ENCODE data around the gene GLT6D1. TPM values are rescaled to one million over a fixed set of nuclear protein-coding genes. Genes with fewer than 3 reads are reported as not detected.
"Not testable (repeated sequence)": the region's sequence is repeated elsewhere in the genome, so short reads cannot be mapped to it uniquely, and the experiment has no call there.

GLT6D1 gene
- total and polyA plus RNA-seq, 2 of the 8 experiments (the other 6 are each of a cell fraction or from before 2014, with no cell fraction given), result 1.3 to 2.1 TPM

DNA sequence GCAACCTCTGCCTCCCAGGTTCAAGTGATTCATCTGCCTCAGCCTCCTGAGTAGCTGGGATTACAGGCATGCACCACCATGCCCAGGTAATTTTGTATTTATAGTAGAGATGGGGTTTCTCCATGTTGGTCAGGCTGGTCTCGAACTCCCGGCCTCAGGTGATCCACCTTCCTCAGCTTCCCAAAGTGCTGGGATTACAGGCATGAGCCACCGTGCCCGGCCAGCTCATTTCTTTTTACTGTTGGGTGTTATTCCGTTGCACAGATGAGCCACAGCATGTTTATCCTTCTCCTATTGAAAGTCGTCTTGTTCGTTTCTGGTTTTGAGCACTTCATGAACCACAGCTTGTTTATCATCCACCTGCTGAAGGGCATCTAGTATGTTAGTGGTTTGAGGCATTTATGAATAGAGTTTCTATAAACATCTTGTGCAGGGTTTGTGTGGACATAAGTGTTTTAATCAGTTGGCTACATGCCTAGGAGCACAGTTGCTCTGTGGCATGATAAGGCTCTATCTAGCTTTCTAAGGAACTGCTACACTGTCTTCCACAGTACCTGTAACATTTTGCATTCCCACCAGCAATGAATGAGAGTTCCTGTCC is 2.3 kb downstream of the GLT6D1 start:
- not testable (repeated sequence) for FAIRE-seq; H3K27ac ChIP-seq (ENCODE audit: low read depth, low read length); H3K79me2 ChIP-seq (ENCODE audit: control insufficient read depth in 1 of 2, insufficient read depth in 2 of 2, low read length in 2 of 2); H4K8ac ChIP-seq (ENCODE audit: extremely low read depth, insufficient read depth, low read length); H2BK5ac ChIP-seq (ENCODE audit: low read depth, low read length); H3K36me3 ChIP-seq (ENCODE audit: control insufficient read depth in 2 of 4, insufficient read depth in 4 of 4, low read length in 3 of 4); H3K23me2 ChIP-seq (ENCODE audit: low read depth, low read length); H3K4me2 ChIP-seq (ENCODE audit: insufficient read depth in 1 of 2, low read depth in 2 of 2, low read length in 2 of 2); H3K4me1 ChIP-seq (replicated peaks in 1 of 4; ENCODE audit: control insufficient read depth in 3 of 4, insufficient read depth in 4 of 4, low read length in 3 of 4); H3K4me3 ChIP-seq (ENCODE audit: extremely low read depth in 1 of 4, insufficient read depth in 2 of 4, low read depth in 3 of 4, low read length in 4 of 4); H4K5ac ChIP-seq (ENCODE audit: insufficient read length, low read depth, low read length); H2BK15ac ChIP-seq (ENCODE audit: low read length); H4K20me1 ChIP-seq (replicated peaks in 1 of 2; ENCODE audit: control insufficient read depth in 1 of 2, insufficient read depth in 2 of 2, low read length in 2 of 2); H3K79me1 ChIP-seq (ENCODE audit: low read depth, low read length); H3K23ac ChIP-seq (ENCODE audit: insufficient read length); H2BK12ac ChIP-seq (ENCODE audit: low read depth, low read length); H3K9ac ChIP-seq (replicated peaks in 1 of 4; ENCODE audit: extremely low read depth in 1 of 4, low read depth in 3 of 4, low read length in 3 of 4); H3K4ac ChIP-seq (replicated peaks; ENCODE audit: insufficient read length, low read depth, low read length); H2AK5ac ChIP-seq (ENCODE audit: low read depth, low read length); H2BK20ac ChIP-seq (ENCODE audit: low read length); H3K56ac ChIP-seq (replicated peaks; ENCODE audit: insufficient read length, low read depth, low read length); H3K18ac ChIP-seq (ENCODE audit: extremely low read depth, low read length); H3K27me3 ChIP-seq (replicated peaks in 1 of 4; ENCODE audit: control insufficient read depth in 3 of 4, extremely low read depth in 1 of 4, insufficient read depth in 3 of 4, low read length in 3 of 4); H4K91ac ChIP-seq (replicated peaks; ENCODE audit: insufficient read length, low read length); H2AFZ ChIP-seq (ENCODE audit: low read length); H2BK120ac ChIP-seq (replicated peaks; ENCODE audit: low read depth, low read length); H3K14ac ChIP-seq (ENCODE audit: insufficient read length)
- peak in 1 of 2 experiments; percentile 14 for DNase-seq (ENCODE audit: low read depth in 1 of 2, low spot score in 2 of 2)
- CTCF ChIA-PET (ENCODE audit: partially characterized antibody), result interaction anchor here (0.8 to 1.3 kb wide), 4 partner anchors 13 to 533 kb away, joined by 3 read pairs; no protein-coding TSS in a partner anchor
- POLR2A ChIA-PET (ENCODE audit: partially characterized antibody), result interaction anchor here (1.1 to 3.1 kb wide), 3 partner anchors 11 to 21 kb away, joined by 3 to 17 read pairs (median 4); no protein-coding TSS in a partner anchor
- peaks cover 10 to 22% of the 10 kb centered on the region in 2 experiments; a peak in 3 of 4 replicates for H3K9me3 ChIP-seq (ENCODE audit: insufficient read depth in 2 of 2, low read depth in 1 of 2, low read length in 1 of 2)
- WGBS, 2 experiments (ENCODE audit: extremely low coverage in 1 of 2, insufficient coverage in 1 of 2, insufficient read length in 1 of 2, insufficient replicate concordance in 2 of 2, low coverage in 1 of 2, low lambda C conversion rate in 2 of 2, missing lambda C conversion rate in 1 of 2), result 89% methylated on average over 7 of the region's 7 CpGs; no CpG with 5 or more reads in 1 of the 2 experiments

All from H1 (cell line).